Caco-2 (cell line): ENCODE measurements around the gene ATP2B3. TPM values are rescaled to one million over a fixed set of nuclear protein-coding genes. Genes with fewer than 3 reads are reported as not detected.

Experiments
- BruUV-seq: library from RNA; stranded (reverse); fragments of 400-500 nt; replicated peaks from 2 replicates; lab custom pipeline; 2021; lab: Mats Ljungman, UMichigan
- CTCF ChIA-PET: fragments of 300-600 bp; sonication (Branson Sonifier 250); formaldehyde crosslinking; loops from one replicate; lab custom pipeline; 2022; ENCODE audit warnings: antibody characterized with exemption; lab: Charles Lee
- POLR2A ChIA-PET: fragments of 300-600 bp; sonication (Branson Sonifier 250); formaldehyde crosslinking; loops from one replicate; lab custom pipeline; 2022; ENCODE audit warnings: antibody characterized with exemption; lab: Charles Lee
- DNase-seq, 2 experiments: peaks; one replicate each; pipeline versions ENCODE4 v3.0.0 to v3.0.0-alpha.2; 2020 to 2022
- H3K27me3 ChIP-seq: replicated peaks from 2 replicates; pipeline ENCODE4 v1.6.0; 2011; ENCODE audit warnings: low read length; ENCODE audit not compliant: control insufficient read depth, insufficient read depth
- H3K36me3 ChIP-seq: 2 replicates; pipeline ENCODE4 v1.5.1; 2011; ENCODE audit warnings: low read length; ENCODE audit not compliant: control insufficient read depth, insufficient read depth
- H3K4me1 ChIP-seq: fragments of 250-450 bp; sonication (Bioruptor Pico); 2 replicates; pipeline ENCODE4 v1.5.1; 2020; ENCODE audit warnings: mild to moderate bottlenecking
- H3K4me3 ChIP-seq: 2 replicates; pipeline ENCODE4 v1.5.1; 2011; ENCODE audit warnings: low read depth, mild to moderate bottlenecking, control low read depth, low read length
- H3K9me3 ChIP-seq: fragments of 250-450 bp; sonication (Bioruptor Pico); 2 replicates; pipeline ENCODE4 v1.5.1; 2020; ENCODE audit warnings: mild to moderate bottlenecking, moderate library complexity
- H3K27ac Mint-ChIP-seq: one replicate; pipeline ENCODE4 v1.8.0; 2022; ENCODE audit warnings: mixed read lengths; ENCODE audit not compliant: unreplicated experiment
- H3K27me3 Mint-ChIP-seq: one replicate; pipeline ENCODE4 v1.8.0; 2022; ENCODE audit warnings: mixed read lengths; ENCODE audit not compliant: insufficient read depth, unreplicated experiment
- H3K36me3 Mint-ChIP-seq: one replicate; pipeline ENCODE4 v1.8.0; 2022; ENCODE audit warnings: mild to moderate bottlenecking, mixed read lengths; ENCODE audit not compliant: insufficient read depth, unreplicated experiment
- H3K4me1 Mint-ChIP-seq: one replicate; pipeline ENCODE4 v1.8.0; 2022; ENCODE audit warnings: low read depth, mixed read lengths; ENCODE audit not compliant: unreplicated experiment
- H3K4me3 Mint-ChIP-seq: one replicate; pipeline ENCODE4 v1.8.0; 2022; ENCODE audit warnings: mild to moderate bottlenecking, moderate library complexity, mixed read lengths; ENCODE audit not compliant: unreplicated experiment
- H3K9me3 Mint-ChIP-seq: one replicate; pipeline ENCODE4 v1.8.0; 2022; ENCODE audit warnings: mixed read lengths; ENCODE audit not compliant: unreplicated experiment
- CTCF ChIP-seq, 2 experiments: fragments of 200-600 bp in 1 of 2; IDR thresholded peaks; 1 replicate in 1 of 2; 2 replicates in 1 of 2; pipeline versions ENCODE4 v1.5.1 to v1.8.0; 2011 to 2022; ENCODE audit warnings: antibody characterized with exemption in 1 of 2, control low read depth in 1 of 2, inconsistent platforms in 1 of 2, low read depth in 1 of 2, low read length in 1 of 2, mild to moderate bottlenecking in 1 of 2, moderate library complexity in 1 of 2; ENCODE audit not compliant: insufficient read depth in 1 of 2, severe bottlenecking in 1 of 2, unreplicated experiment in 1 of 2
- intact Hi-C: fragments of 100-400 bp; cut with micrococcal nuclease; formaldehyde crosslinking; loops from one replicate; pipeline ENCODE4 v1.10.0; 2022; ENCODE audit not compliant: unreplicated experiment
- total RNA-seq: library from RNA; stranded (reverse); gene quantifications from 2 replicates; pipeline ENCODE4 v1.2.3, GENCODE V29; 2022

Gene ATP2B3
- total RNA-seq, 1 experiment from 2014 or later = not detected

GRCh38 chrX:153610836-153611213, 93.4 kb downstream of the ATP2B3 start:
- Mint-ChIP-seq H3K27me3 (no peaks in the 10 kb centered on the region), H3K4me3 (peak overlapping the region; percentile 65), H3K4me1 (no peaks in the 10 kb centered on the region), H3K9me3 (no peaks in the 10 kb centered on the region), H3K36me3 (no peaks in the 10 kb centered on the region), H3K27ac (no peak overlapping the region)
- DNase-seq = no peak
- Histone ChIP-seq H3K36me3 (no peaks in the 10 kb centered on the region), H3K4me1 (no peaks in the 10 kb centered on the region), H3K9me3 (no peaks in the 10 kb centered on the region), H3K27me3 (no peaks in the 10 kb centered on the region), H3K4me3 (no peak overlapping the region)
- no peak for TF ChIP-seq CTCF (IDR thresholded peaks at IDR 0.05; ENCODE audit: insufficient read depth in 1 of 2, low read depth in 1 of 2, low read length in 1 of 2, severe bottlenecking in 1 of 2, unreplicated experiment in 1 of 2)
- CTCF ChIA-PET = interaction anchor here (1.0 kb wide), 1 partner anchor 42 kb away, joined by 3 read pairs; no protein-coding TSS in a partner anchor
- intact Hi-C loops = loop anchor here (1.0 to 5.0 kb wide), 2 partner anchors 36 to 51 kb away; partner anchors contain the start of gene DUSP9
- POLR2A ChIA-PET = no interaction called here
- no TSS peak for BruUV-seq

- Histone ChIP-seq H3K4me3 (no peak overlapping the region), H3K9me3 (no peaks in the 10 kb centered on the region), H3K4me1 (no peaks in the 10 kb centered on the region), H3K27me3 (no peaks in the 10 kb centered on the region), H3K36me3 (no peaks in the 10 kb centered on the region)
- H3K9me3 Mint-ChIP-seq = no peaks in the 10 kb centered on the region
- POLR2A ChIA-PET = interaction anchor here (0.6 kb wide), 2 partner anchors 35 to 1194 kb away, joined by 3 to 4 read pairs; partner anchors contain the start of genes DUSP9 and MPP1
- no peak overlapping the region for H3K27ac Mint-ChIP-seq
- intact Hi-C loops = loop anchor here (5.0 kb wide), 1 partner anchor 36 kb away; the partner anchor contains the start of gene DUSP9
- no peak overlapping the region for H3K4me3 Mint-ChIP-seq
- no peak for DNase-seq
- peaks cover 3% of the 10 kb centered on the region for H3K27me3 Mint-ChIP-seq
- no peaks in the 10 kb centered on the region for H3K4me1 Mint-ChIP-seq
- H3K36me3 Mint-ChIP-seq = no peaks in the 10 kb centered on the region
- BruUV-seq = no TSS peak
- TF ChIP-seq CTCF (IDR thresholded peaks at IDR 0.05; ENCODE audit: insufficient read depth in 1 of 2, low read depth in 1 of 2, low read length in 1 of 2, severe bottlenecking in 1 of 2, unreplicated experiment in 1 of 2) = no peak
- CTCF ChIA-PET = interaction anchor here (1.0 kb wide), 1 partner anchor 41 kb away, joined by 3 read pairs; no protein-coding TSS in a partner anchor
Observed at GRCh38 chrX:153611298-153612095, 94.1 kb downstream of the ATP2B3 start.

GRCh38 chrX:153612413-153612812, 95.0 kb downstream of the ATP2B3 start:
- Mint-ChIP-seq H3K36me3 (no peaks in the 10 kb centered on the region), H3K27me3 (peaks cover 3% of the 10 kb centered on the region), H3K4me3 (no peak overlapping the region), H3K4me1 (no peaks in the 10 kb centered on the region), H3K9me3 (no peaks in the 10 kb centered on the region), H3K27ac (no peak overlapping the region)
- no peaks in the 10 kb centered on the region for H3K27me3 ChIP-seq
- TF ChIP-seq CTCF (IDR thresholded peaks at IDR 0.05; ENCODE audit: insufficient read depth in 1 of 2, low read depth in 1 of 2, low read length in 1 of 2, severe bottlenecking in 1 of 2, unreplicated experiment in 1 of 2) = no peak
- no peaks in the 10 kb centered on the region for H3K4me1 ChIP-seq
- no peaks in the 10 kb centered on the region for H3K9me3 ChIP-seq
- DNase-seq = no peak
- intact Hi-C loops = loop anchor here (5.0 kb wide), 1 partner anchor 35 kb away; the partner anchor contains the start of gene DUSP9
- CTCF ChIA-PET = no interaction called here
- no peaks in the 10 kb centered on the region for H3K36me3 ChIP-seq
- BruUV-seq = no TSS peak
- POLR2A ChIA-PET = no interaction called here
- no peak overlapping the region for H3K4me3 ChIP-seq
